Vagina (tissue), 2 donors: ENCODE data around the gene YIPF6.

Experiments used
- CTCF ChIP-seq, 3 experiments: fragments of 450-650 bp in 2 of 3; fragments of 200-600 bp in 1 of 3; sonication (generic) in 1 of 3; IDR thresholded peaks; one replicate each; pipeline ENCODE4 v1.5.1; 2017 to 2019; ENCODE audit warnings: antibody characterized with exemption in 3 of 3, mild to moderate bottlenecking in 2 of 3, moderate library complexity in 2 of 3
- POLR2A ChIP-seq, 2 donors: fragments of 450-650 bp; IDR thresholded peaks; one replicate each; pipeline ENCODE4 v1.6.1; 2017; ENCODE audit warnings: antibody characterized with exemption in 2 of 2, mild to moderate bottlenecking in 2 of 2, moderate library complexity in 2 of 2
- POLR2AphosphoS5 ChIP-seq, 2 donors: sonication (generic); formaldehyde crosslinking; IDR thresholded peaks; one replicate each; pipeline ENCODE4 v1.9.0; 2017; ENCODE audit warnings: antibody characterized with exemption in 2 of 2, mild to moderate bottlenecking in 2 of 2, low read depth in 1 of 2; ENCODE audit not compliant: insufficient read depth in 1 of 2

GRCh38 chrX:68463880-68464279 is 35.0 kb upstream of the YIPF6 start:
- TF ChIP-seq CTCF (IDR thresholded peaks at IDR 0.05) (no peak), POLR2A (IDR thresholded peaks at IDR 0.05) (no peak), POLR2AphosphoS5 (IDR thresholded peaks at IDR 0.05; ENCODE audit: insufficient read depth in 1 of 2, low read depth in 1 of 2) (no peak)
